Central memory CD8-positive, alpha-beta T cell (primary cell): ENCODE measurements around the gene ABCA3.
"Not testable (repeated sequence)": the region's sequence is repeated elsewhere in the genome, so short reads cannot be mapped to it uniquely, and the experiment has no call there.

ENCODE experiments used
- ATAC-seq: fragments of 150-1000 bp; cut with Tn5 transposase; replicated peaks from 2 replicates; pipeline ENCODE4 v1.10.0; 2022; ENCODE audit warnings: mild to moderate bottlenecking, moderate FRiP score, moderate number of reproducible peaks; ENCODE audit not compliant: poor library complexity, severe bottlenecking; ENCODE audit errors: extremely low read depth
- DNase-seq, 2 donors: peaks; one replicate each; pipeline ENCODE4 v3.0.0; 2021; ENCODE audit warnings: low spot score in 2 of 2
- H3K27ac Mint-ChIP-seq: one replicate; pipeline ENCODE4 v1.8.0; 2022; ENCODE audit warnings: low read depth, mild to moderate bottlenecking, moderate library complexity, mixed read lengths
- H3K27me3 Mint-ChIP-seq: one replicate; pipeline ENCODE4 v1.8.0; 2022; ENCODE audit warnings: mixed read lengths
- H3K36me3 Mint-ChIP-seq: one replicate; pipeline ENCODE4 v1.8.0; 2022; ENCODE audit warnings: mild to moderate bottlenecking, moderate library complexity, mixed read lengths; ENCODE audit not compliant: insufficient read depth
- H3K4me1 Mint-ChIP-seq: one replicate; pipeline ENCODE4 v1.8.0; 2022; ENCODE audit warnings: mixed read lengths
- H3K4me3 Mint-ChIP-seq: one replicate; pipeline ENCODE4 v1.8.0; 2022; ENCODE audit warnings: mild to moderate bottlenecking, moderate library complexity, mixed read lengths
- H3K9me3 Mint-ChIP-seq: one replicate; pipeline ENCODE4 v1.8.0; 2022; ENCODE audit warnings: mixed read lengths

ABCA3 gene

DNA sequence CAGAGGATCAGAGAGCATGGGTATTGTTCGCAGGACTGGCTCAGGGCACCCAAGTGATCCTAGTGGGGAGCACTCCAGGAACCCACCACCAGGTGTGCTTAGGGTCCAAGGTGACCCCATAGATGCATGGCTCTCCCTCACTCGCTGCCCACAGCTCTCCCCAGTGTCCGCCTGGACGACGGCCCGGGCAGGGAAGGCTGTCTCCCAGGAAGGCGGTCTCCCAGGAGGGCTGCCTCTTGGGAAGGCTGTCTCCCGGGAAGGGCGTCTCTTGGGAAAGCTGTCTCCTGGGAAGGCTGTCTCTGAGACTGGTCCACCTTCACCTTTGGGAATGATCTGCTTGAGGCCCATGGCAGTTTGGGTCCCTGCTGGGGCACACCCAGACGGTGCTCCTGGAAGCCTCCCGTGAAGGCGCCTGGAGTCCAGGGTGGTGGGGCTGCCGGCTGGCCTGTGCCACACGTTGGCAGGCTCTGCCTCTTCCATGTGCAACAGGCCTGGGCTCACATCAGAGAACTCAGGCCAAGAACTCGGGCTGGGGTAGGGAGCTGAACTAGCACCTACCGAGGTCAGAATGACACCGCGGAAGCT lies 94.1 kb downstream of the ABCA3 start:
- H3K27me3 Mint-ChIP-seq, result no peaks in the 10 kb centered on the region
- H3K27ac Mint-ChIP-seq, result no peak overlapping the region
- no peaks in the 10 kb centered on the region for H3K4me1 Mint-ChIP-seq
- peaks cover 9% of the 10 kb centered on the region for H3K36me3 Mint-ChIP-seq
- DNase-seq, result no peak
- no peaks in the 10 kb centered on the region for H3K9me3 Mint-ChIP-seq
- no peak overlapping the region for H3K4me3 Mint-ChIP-seq
- ATAC-seq, result no peak

- ATAC-seq (no peak), DNase-seq (no peak)
- no peak overlapping the region for H3K27ac Mint-ChIP-seq
- H3K27me3 Mint-ChIP-seq, result no peaks in the 10 kb centered on the region
- peaks cover 4% of the 10 kb centered on the region for H3K36me3 Mint-ChIP-seq
- no peak overlapping the region for H3K4me3 Mint-ChIP-seq
- H3K9me3 Mint-ChIP-seq, result no peaks in the 10 kb centered on the region
- H3K4me1 Mint-ChIP-seq, result no peaks in the 10 kb centered on the region
These were observed 95.4 kb downstream of the ABCA3 start for GRCh38 chr16:2244926-2245795.

GRCh38 chr16:2244301-2244700 lies 96.2 kb downstream of the ABCA3 start:
- ATAC-seq (no peak), DNase-seq (no peak)
- Mint-ChIP-seq H3K27ac (no peak overlapping the region), H3K27me3 (no peaks in the 10 kb centered on the region), H3K4me3 (no peak overlapping the region), H3K9me3 (no peaks in the 10 kb centered on the region), H3K4me1 (no peaks in the 10 kb centered on the region), H3K36me3 (peaks cover 5% of the 10 kb centered on the region)

- ATAC-seq, result no peak
- Mint-ChIP-seq H3K36me3 (peaks cover 6% of the 10 kb centered on the region), H3K9me3 (no peaks in the 10 kb centered on the region), H3K27ac (no peak overlapping the region), H3K27me3 (no peaks in the 10 kb centered on the region), H3K4me1 (no peaks in the 10 kb centered on the region), H3K4me3 (no peak overlapping the region)
- DNase-seq, result no peak
These were observed 96.7 kb downstream of the ABCA3 start for GRCh38 chr16:2243781-2244180.

- ATAC-seq (no peak), DNase-seq (no peak)
- H3K9me3 Mint-ChIP-seq, result no peaks in the 10 kb centered on the region
- H3K4me3 Mint-ChIP-seq, result no peak overlapping the region
- no peaks in the 10 kb centered on the region for H3K27me3 Mint-ChIP-seq
- H3K27ac Mint-ChIP-seq, result no peak overlapping the region
- H3K4me1 Mint-ChIP-seq, result no peaks in the 10 kb centered on the region
- peaks cover 6% of the 10 kb centered on the region for H3K36me3 Mint-ChIP-seq
These were observed 97.4 kb downstream of the ABCA3 start for GRCh38 chr16:2243031-2243528.

GRCh38 chr16:2242598-2242997 lies 97.9 kb downstream of the ABCA3 start:
- Mint-ChIP-seq H3K9me3 (no peaks in the 10 kb centered on the region), H3K4me1 (no peaks in the 10 kb centered on the region), H3K36me3 (peaks cover 6% of the 10 kb centered on the region), H3K27me3 (no peaks in the 10 kb centered on the region), H3K4me3 (no peak overlapping the region), H3K27ac (no peak overlapping the region)
- ATAC-seq, result no peak
- no peak for DNase-seq

GRCh38 chr16:2240331-2240730 lies 100.2 kb downstream of the ABCA3 start:
- H3K4me1 Mint-ChIP-seq, H3K36me3 Mint-ChIP-seq, H3K27ac Mint-ChIP-seq: not testable (repeated sequence)

DNA sequence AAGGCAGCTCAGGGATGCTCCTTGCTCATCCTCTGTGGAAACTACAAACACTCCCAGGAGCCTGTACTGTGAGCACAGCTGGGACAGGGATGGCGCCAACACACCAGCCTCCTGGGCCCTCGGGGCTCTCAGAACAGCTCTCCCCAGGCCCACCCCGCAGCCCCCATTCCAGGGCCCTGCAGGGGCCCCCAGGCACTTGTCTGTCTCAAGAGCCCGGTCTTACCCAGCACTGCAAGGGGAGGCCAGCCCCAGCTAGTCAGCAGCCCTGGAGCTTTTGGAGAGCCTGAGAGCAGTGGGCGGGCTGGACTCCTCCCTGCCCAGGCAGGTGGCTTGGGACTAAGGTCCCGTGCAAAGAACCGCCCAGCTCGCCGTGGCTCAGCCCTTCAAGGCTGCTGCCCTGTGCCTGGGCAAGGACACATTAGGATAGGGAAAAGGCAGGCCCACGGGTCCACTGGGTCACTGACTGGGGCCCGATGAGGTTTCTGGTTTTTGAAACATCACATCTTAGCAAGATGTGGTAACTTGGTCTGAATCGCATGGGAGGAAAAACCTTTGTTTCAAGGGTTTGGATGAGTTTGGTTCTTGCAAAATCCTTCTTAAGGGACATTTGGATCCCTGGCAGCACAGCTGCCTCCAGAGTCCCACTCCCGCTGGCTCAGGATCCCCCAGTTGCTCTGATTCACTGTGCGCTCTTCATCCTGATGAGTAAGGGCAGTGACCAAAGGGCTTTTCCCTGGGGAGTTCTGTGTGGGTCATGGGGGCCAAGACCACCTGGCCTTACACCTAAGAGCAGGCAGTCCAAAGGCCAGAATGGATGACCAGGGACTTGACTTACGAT lies 101.5 kb downstream of the ABCA3 start:
- Mint-ChIP-seq H3K27ac (no peak overlapping the region), H3K27me3 (no peaks in the 10 kb centered on the region), H3K4me1 (no peaks in the 10 kb centered on the region), H3K36me3 (peaks cover 3% of the 10 kb centered on the region), H3K9me3 (no peaks in the 10 kb centered on the region), H3K4me3 (no peak overlapping the region)
- ATAC-seq (no peak), DNase-seq (no peak)

More at GRCh38 chr16:2240331-2240730, 100.2 kb downstream of the ABCA3 start:
- DNase-seq, H3K9me3 Mint-ChIP-seq, H3K27me3 Mint-ChIP-seq, H3K4me3 Mint-ChIP-seq, ATAC-seq: not testable (repeated sequence)

GRCh38 chr16:2238150-2238837 lies 102.2 kb downstream of the ABCA3 start:
- DNase-seq (no peak), ATAC-seq (no peak)
- Mint-ChIP-seq H3K4me3 (no peak overlapping the region), H3K4me1 (no peaks in the 10 kb centered on the region), H3K27ac (no peak overlapping the region), H3K27me3 (no peaks in the 10 kb centered on the region), H3K9me3 (no peaks in the 10 kb centered on the region), H3K36me3 (peaks cover 3% of the 10 kb centered on the region)

GRCh38 chr16:2237493-2238149 lies 102.9 kb downstream of the ABCA3 start:
- no peak for DNase-seq
- no peaks in the 10 kb centered on the region for H3K4me1 Mint-ChIP-seq
- no peak for ATAC-seq
- peaks cover 5% of the 10 kb centered on the region for H3K36me3 Mint-ChIP-seq
- no peaks in the 10 kb centered on the region for H3K9me3 Mint-ChIP-seq
- H3K27ac Mint-ChIP-seq, result no peak overlapping the region
- H3K4me3 Mint-ChIP-seq, result no peak overlapping the region
- H3K27me3 Mint-ChIP-seq, result no peaks in the 10 kb centered on the region

DNA sequence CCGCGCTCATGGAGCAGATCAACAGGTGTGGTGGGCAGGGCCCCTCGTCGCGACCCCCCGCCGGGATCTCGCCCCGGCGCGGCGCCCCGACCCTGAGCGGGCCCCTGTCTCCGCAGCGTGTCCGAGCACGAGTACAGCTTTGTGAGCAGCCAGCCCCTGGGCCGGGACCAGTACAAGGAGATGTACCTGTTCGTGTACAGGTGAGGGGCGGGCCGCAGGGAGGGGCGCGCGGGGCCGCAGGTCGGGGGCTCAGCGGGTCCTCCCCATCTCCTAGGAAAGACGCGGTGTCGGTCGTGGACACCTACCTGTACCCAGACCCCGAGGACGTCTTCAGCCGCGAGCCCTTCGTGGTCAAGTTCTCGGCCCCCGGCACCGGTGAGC lies 103.4 kb downstream of the ABCA3 start:
- Mint-ChIP-seq H3K4me3 (no peak overlapping the region), H3K9me3 (no peaks in the 10 kb centered on the region), H3K4me1 (no peaks in the 10 kb centered on the region), H3K27ac (no peak overlapping the region), H3K36me3 (peaks cover 7% of the 10 kb centered on the region), H3K27me3 (no peaks in the 10 kb centered on the region)
- DNase-seq, result no peak
- ATAC-seq, result no peak
